A172 (cell line): ENCODE data around the gene PSMC3IP. TPM values are rescaled to one million over a fixed set of nuclear protein-coding genes. Genes with fewer than 3 reads are reported as not detected.

Experiments used
- total RNA-seq: library from RNA; depleted of rRNA; stranded (reverse); fragments of >200 nt; shearing (Covaris generic); gene quantifications from 2 replicates; pipeline ENCODE4 v1.2.3, GENCODE V29; 2014; rRNA removed

PSMC3IP gene
- total RNA-seq, 1 experiment from 2014 or later, result 29.9 TPM

Other genes starting within 250 kb of the PSMC3IP start
- gene STAT3, start 189.3 kb downstream of the PSMC3IP start, total RNA-seq, result 78.5 and 92.9 TPM in 2 replicates
- 569 and 659 TPM in 2 replicates for gene CAVIN1, start 154.5 kb downstream of the PSMC3IP start, total RNA-seq
- gene ATP6V0A1, start 118.9 kb downstream of the PSMC3IP start, total RNA-seq, result 23.4 and 24.1 TPM in 2 replicates
- gene NAGLU, start 41.5 kb downstream of the PSMC3IP start, total RNA-seq, result 79.2 and 80.1 TPM in 2 replicates
- gene HSD17B1, start 24.8 kb downstream of the PSMC3IP start, total RNA-seq, result 1.3 and 1.6 TPM in 2 replicates
- 53.9 and 63.6 TPM in 2 replicates for gene COASY, start 15.6 kb downstream of the PSMC3IP start, total RNA-seq
- gene MLX, start 10.6 kb downstream of the PSMC3IP start, total RNA-seq, result 47.1 and 52.9 TPM in 2 replicates
- gene RETREG3, start 31.6 kb upstream of the PSMC3IP start, total RNA-seq, result 62.3 and 63.0 TPM in 2 replicates
- 157 and 159 TPM in 2 replicates for gene TUBG1, start 32.0 kb upstream of the PSMC3IP start, total RNA-seq
- gene TUBG2, start 81.6 kb upstream of the PSMC3IP start, total RNA-seq, result 21.8 and 34.1 TPM in 2 replicates
- 32.8 and 37.0 TPM in 2 replicates for gene PLEKHH3, start 99.3 kb upstream of the PSMC3IP start, total RNA-seq
- gene CCR10, start 104.1 kb upstream of the PSMC3IP start, total RNA-seq, result 2.7 and 3.6 TPM in 2 replicates
- gene CNTNAP1, start 104.8 kb upstream of the PSMC3IP start, total RNA-seq, result 19.2 and 20.8 TPM in 2 replicates
- 7.2 and 10.3 TPM in 2 replicates for gene EZH1, start 167.3 kb upstream of the PSMC3IP start, total RNA-seq
- not detected in 2 replicates for gene RAMP2, start 183.5 kb upstream of the PSMC3IP start, total RNA-seq
- 174 and 181 TPM in 2 replicates for gene VPS25, start 195.7 kb upstream of the PSMC3IP start, total RNA-seq
- gene WNK4, start 202.9 kb upstream of the PSMC3IP start, total RNA-seq, result 0.34 and 0.50 TPM in 2 replicates
- gene COA3, start 221.0 kb upstream of the PSMC3IP start, total RNA-seq, result 112 and 122 TPM in 2 replicates
- gene CNTD1, start 221.1 kb upstream of the PSMC3IP start, total RNA-seq, result 0.03 and 0.29 TPM in 2 replicates
- gene BECN1, start 246.6 kb upstream of the PSMC3IP start, total RNA-seq, result 113 and 134 TPM in 2 replicates